ENCODE results near the gene LYZL4. TPM values are rescaled to one million over a fixed set of nuclear protein-coding genes. Genes with fewer than 3 reads are reported as not detected.

Gene LYZL4
- total and polyA plus RNA-seq, 10 of the 15 experiments (the other 5 are each of a cell fraction or from before 2014, with no cell fraction given): 0.10 to 0.11 (median 0.11) TPM; not detected in 7

- Histone ChIP-seq H3K27ac (ENCODE audit: control insufficient read depth, insufficient read depth) (no peak overlapping the region), H3K4me2 (ENCODE audit: control insufficient read depth, insufficient read depth) (no peak overlapping the region), H3K27me3 (replicated peaks in 1 of 2; ENCODE audit: control insufficient read depth in 2 of 2, insufficient read depth in 2 of 2, low read length in 1 of 2) (no peaks in the 10 kb centered on the region; a peak in 1 of 4 replicates), H3K79me2 (ENCODE audit: control insufficient read depth, insufficient read depth, low read length) (no peaks in the 10 kb centered on the region), H3K9ac (ENCODE audit: control insufficient read depth, insufficient read depth, low read length) (no peak overlapping the region), H3K4me3 (no peak overlapping the region), H3K36me3 (ENCODE audit: control insufficient read depth in 2 of 2, insufficient read depth in 2 of 2, low read length in 1 of 2) (no peaks in the 10 kb centered on the region), H2AFZ (ENCODE audit: control insufficient read depth, low read depth, low read length) (no peak overlapping the region), H3K9me3 (replicated peaks; ENCODE audit: control insufficient read depth, insufficient read depth, low read length) (no peaks in the 10 kb centered on the region), H3K4me1 (ENCODE audit: control insufficient read depth, insufficient read depth, low read length) (no peaks in the 10 kb centered on the region), H4K20me1 (ENCODE audit: control insufficient read depth, insufficient read depth) (no peaks in the 10 kb centered on the region)
- ChIA-PET POLR2A (no interaction called here), RAD21 (ENCODE audit: unreplicated experiment) (no interaction called here), SMC1A (ENCODE audit: uncharacterized antibody, unreplicated experiment) (no interaction called here), CTCF (interaction anchor here (0.6 kb wide), 1 partner anchor 105 kb away, joined by 3 read pairs; no protein-coding TSS in a partner anchor)
- DNase-seq (ENCODE audit: low read depth, low spot score): no peak
- intact Hi-C loops (cut with micrococcal nuclease; ENCODE audit: unreplicated experiment): no loop called here
- in situ Hi-C loops (cut with MboI): no loop called here
- WGBS (ENCODE audit: insufficient coverage, insufficient replicate concordance, low lambda C conversion rate, missing lambda C conversion rate): 3% methylated on average over 2 of the region's 2 CpGs
- no peak for ATAC-seq
- TF ChIP-seq SIX5 (IDR thresholded peaks at IDR 0.05; ENCODE audit: low read depth, low read length, severe bottlenecking): no peak
- no peak for TF ChIP-seq LARP7 (IDR thresholded peaks at IDR 0.05)
- TF ChIP-seq TAF1 (IDR thresholded peaks at IDR 0.05; ENCODE audit: borderline replicate concordance, low read depth, low read length): no peak
- no peak for TF ChIP-seq JUNB (IDR thresholded peaks at IDR 0.05)
- TF ChIP-seq ZNF217 (IDR thresholded peaks at IDR 0.05): no peak
- no peak for TF ChIP-seq PAX5 (IDR thresholded peaks at IDR 0.05; ENCODE audit: borderline replicate concordance, low read depth, low read length)
- no peak for TF ChIP-seq SMAD5 (IDR thresholded peaks at IDR 0.05; ENCODE audit: low read depth)
- TF ChIP-seq BACH1 (IDR thresholded peaks at IDR 0.05; ENCODE audit: borderline replicate concordance): no peak
- TF ChIP-seq ZBTB40 (IDR thresholded peaks at IDR 0.05; ENCODE audit: borderline replicate concordance): no peak
- TF ChIP-seq MTA3 (IDR thresholded peaks at IDR 0.05; ENCODE audit: borderline replicate concordance, low read length): no peak
- TF ChIP-seq SUPT20H (IDR thresholded peaks at IDR 0.05; ENCODE audit: borderline replicate concordance, control insufficient read depth, low read depth, low read length): no peak
- TF ChIP-seq MYB (IDR thresholded peaks at IDR 0.05; ENCODE audit: borderline replicate concordance, low read depth, low read length): no peak
- no TSS peak for BruUV-seq (replicated peaks)
- FAIRE-seq: no peak
These were observed 62.5 kb downstream of the LYZL4 start for GRCh38 chr3:42347928-42348327.

Other genes with a start within 250 kb of the LYZL4 start
- gene CCK, start 144.4 kb downstream of the LYZL4 start, total RNA-seq (2014; rRNA removed): not detected in 2 replicates
- not detected in 2 replicates for gene CCK, start 144.4 kb downstream of the LYZL4 start, total RNA-seq (2014; rRNA removed; fragmentation: Illumina TruSeq; extraction: Trizol)
- not detected in 2 replicates for gene CCK, start 144.4 kb downstream of the LYZL4 start, total RNA-seq (2021)
- not detected in 2 replicates for gene CCK, start 144.4 kb downstream of the LYZL4 start, polyA plus RNA-seq (2011; rRNA removed)
- not detected in 2 replicates for gene CCK, start 144.4 kb downstream of the LYZL4 start, polyA plus RNA-seq (2014; fragmentation: Illumina TruSeq; extraction: Trizol)
- not detected for gene CCK, start 144.4 kb downstream of the LYZL4 start, polyA plus RNA-seq (2014; fragmentation: Nextera tagmentation; extraction: Ambion mirVana)
- gene CCK, start 144.4 kb downstream of the LYZL4 start, polyA plus RNA-seq (2014; rRNA removed): not detected in 2 replicates
- not detected for gene CCK, start 144.4 kb downstream of the LYZL4 start, polyA plus RNA-seq (2016; fragmentation: Nextera tagmentation; extraction: Ambion mirVana)
- gene VIPR1, start 92.0 kb upstream of the LYZL4 start, total RNA-seq (2014; rRNA removed): not detected in 2 replicates
- not detected in 2 replicates for gene VIPR1, start 92.0 kb upstream of the LYZL4 start, total RNA-seq (2014; rRNA removed; fragmentation: Illumina TruSeq; extraction: Trizol)
- gene VIPR1, start 92.0 kb upstream of the LYZL4 start, total RNA-seq (2021): 0.18 and 0.29 TPM in 2 replicates
- not detected in 2 replicates for gene VIPR1, start 92.0 kb upstream of the LYZL4 start, polyA plus RNA-seq (2011; rRNA removed)
- gene VIPR1, start 92.0 kb upstream of the LYZL4 start, polyA plus RNA-seq (2014; fragmentation: Illumina TruSeq; extraction: Trizol): 0.03 TPM in 1 of 2 replicates, not detected in the other
- not detected for gene VIPR1, start 92.0 kb upstream of the LYZL4 start, polyA plus RNA-seq (2014; fragmentation: Nextera tagmentation; extraction: Ambion mirVana)
- 0.04 and 0.28 TPM in 2 replicates for gene VIPR1, start 92.0 kb upstream of the LYZL4 start, polyA plus RNA-seq (2014; rRNA removed)
- gene VIPR1, start 92.0 kb upstream of the LYZL4 start, polyA plus RNA-seq (2016; fragmentation: Nextera tagmentation; extraction: Ambion mirVana): under 1 TPM in 1 of 2 experiments, not detected in 1; 0.07 TPM
- gene SEC22C, start 171.4 kb upstream of the LYZL4 start, total RNA-seq (2014; rRNA removed): 45.0 and 56.6 TPM in 2 replicates
- gene SEC22C, start 171.4 kb upstream of the LYZL4 start, total RNA-seq (2014; rRNA removed; fragmentation: Illumina TruSeq; extraction: Trizol): 41.0 and 44.9 TPM in 2 replicates
- gene SEC22C, start 171.4 kb upstream of the LYZL4 start, total RNA-seq (2021): 35.8 and 36.2 TPM in 2 replicates
- 29.6 and 31.1 TPM in 2 replicates for gene SEC22C, start 171.4 kb upstream of the LYZL4 start, polyA plus RNA-seq (2011; rRNA removed)
- gene SEC22C, start 171.4 kb upstream of the LYZL4 start, polyA plus RNA-seq (2014; fragmentation: Illumina TruSeq; extraction: Trizol): 39.5 and 47.5 TPM in 2 replicates
- gene SEC22C, start 171.4 kb upstream of the LYZL4 start, polyA plus RNA-seq (2014; fragmentation: Nextera tagmentation; extraction: Ambion mirVana): 10 to 100 TPM; 15.6 to 19.3 TPM
- gene SEC22C, start 171.4 kb upstream of the LYZL4 start, polyA plus RNA-seq (2014; rRNA removed): 38.6 and 44.4 TPM in 2 replicates
- gene SEC22C, start 171.4 kb upstream of the LYZL4 start, polyA plus RNA-seq (2016; fragmentation: Nextera tagmentation; extraction: Ambion mirVana): 10 to 100 TPM; 46.0 to 47.0 TPM
- gene SS18L2, start 180.2 kb upstream of the LYZL4 start, total RNA-seq (2014; rRNA removed): 80.4 and 82.2 TPM in 2 replicates
- 58.5 and 65.2 TPM in 2 replicates for gene SS18L2, start 180.2 kb upstream of the LYZL4 start, total RNA-seq (2014; rRNA removed; fragmentation: Illumina TruSeq; extraction: Trizol)
- 60.6 and 61.0 TPM in 2 replicates for gene SS18L2, start 180.2 kb upstream of the LYZL4 start, total RNA-seq (2021)
- gene SS18L2, start 180.2 kb upstream of the LYZL4 start, polyA plus RNA-seq (2011; rRNA removed): 137 and 199 TPM in 2 replicates
- gene SS18L2, start 180.2 kb upstream of the LYZL4 start, polyA plus RNA-seq (2014; fragmentation: Illumina TruSeq; extraction: Trizol): 80.7 and 96.7 TPM in 2 replicates
- 100 to 1,000 TPM; 293 to 375 TPM for gene SS18L2, start 180.2 kb upstream of the LYZL4 start, polyA plus RNA-seq (2014; fragmentation: Nextera tagmentation; extraction: Ambion mirVana)
- 85.4 and 97.5 TPM in 2 replicates for gene SS18L2, start 180.2 kb upstream of the LYZL4 start, polyA plus RNA-seq (2014; rRNA removed)
- gene SS18L2, start 180.2 kb upstream of the LYZL4 start, polyA plus RNA-seq (2016; fragmentation: Nextera tagmentation; extraction: Ambion mirVana): 100 to 1,000 TPM; 181 to 193 TPM
- 59.6 and 72.6 TPM in 2 replicates for gene NKTR, start 190.1 kb upstream of the LYZL4 start, total RNA-seq (2014; rRNA removed)
- gene NKTR, start 190.1 kb upstream of the LYZL4 start, total RNA-seq (2014; rRNA removed; fragmentation: Illumina TruSeq; extraction: Trizol): 77.5 and 84.0 TPM in 2 replicates
- gene NKTR, start 190.1 kb upstream of the LYZL4 start, total RNA-seq (2021): 45.0 and 51.1 TPM in 2 replicates
- 87.0 and 148 TPM in 2 replicates for gene NKTR, start 190.1 kb upstream of the LYZL4 start, polyA plus RNA-seq (2011; rRNA removed)
- gene NKTR, start 190.1 kb upstream of the LYZL4 start, polyA plus RNA-seq (2014; fragmentation: Illumina TruSeq; extraction: Trizol): 91.9 and 128 TPM in 2 replicates
- 10 to 100 TPM; 15.3 to 27.8 TPM for gene NKTR, start 190.1 kb upstream of the LYZL4 start, polyA plus RNA-seq (2014; fragmentation: Nextera tagmentation; extraction: Ambion mirVana)
- gene NKTR, start 190.1 kb upstream of the LYZL4 start, polyA plus RNA-seq (2014; rRNA removed): 62.6 and 73.7 TPM in 2 replicates
- 10 to 100 TPM; 40.0 to 46.0 TPM for gene NKTR, start 190.1 kb upstream of the LYZL4 start, polyA plus RNA-seq (2016; fragmentation: Nextera tagmentation; extraction: Ambion mirVana)
- gene ZBTB47, start 243.1 kb upstream of the LYZL4 start, total RNA-seq (2014; rRNA removed): 3.1 TPM in 2 replicates
- gene ZBTB47, start 243.1 kb upstream of the LYZL4 start, total RNA-seq (2014; rRNA removed; fragmentation: Illumina TruSeq; extraction: Trizol): 1.0 TPM in 2 replicates
- 3.1 and 3.4 TPM in 2 replicates for gene ZBTB47, start 243.1 kb upstream of the LYZL4 start, total RNA-seq (2021)
- 0.37 and 0.92 TPM in 2 replicates for gene ZBTB47, start 243.1 kb upstream of the LYZL4 start, polyA plus RNA-seq (2011; rRNA removed)
- 0.49 and 1.1 TPM in 2 replicates for gene ZBTB47, start 243.1 kb upstream of the LYZL4 start, polyA plus RNA-seq (2014; fragmentation: Illumina TruSeq; extraction: Trizol)
- gene ZBTB47, start 243.1 kb upstream of the LYZL4 start, polyA plus RNA-seq (2014; fragmentation: Nextera tagmentation; extraction: Ambion mirVana): under 1 TPM in 1 of 2 experiments, not detected in 1; 0.04 TPM
- gene ZBTB47, start 243.1 kb upstream of the LYZL4 start, polyA plus RNA-seq (2014; rRNA removed): 2.0 and 2.3 TPM in 2 replicates
- gene ZBTB47, start 243.1 kb upstream of the LYZL4 start, polyA plus RNA-seq (2016; fragmentation: Nextera tagmentation; extraction: Ambion mirVana): under 1 TPM; 0.06 to 0.12 TPM

Data from GM12878 (cell line).